ENCODE results near the gene SMLR1. TPM values are rescaled to one million over a fixed set of nuclear protein-coding genes. Genes with fewer than 3 reads are reported as not detected.
A peak's percentile ranks its signal among the peaks of the same experiment; 100 is the strongest.

Gene SMLR1
- total RNA-seq, 1 donor from 2014 or later: 22.2 TPM

DNA sequence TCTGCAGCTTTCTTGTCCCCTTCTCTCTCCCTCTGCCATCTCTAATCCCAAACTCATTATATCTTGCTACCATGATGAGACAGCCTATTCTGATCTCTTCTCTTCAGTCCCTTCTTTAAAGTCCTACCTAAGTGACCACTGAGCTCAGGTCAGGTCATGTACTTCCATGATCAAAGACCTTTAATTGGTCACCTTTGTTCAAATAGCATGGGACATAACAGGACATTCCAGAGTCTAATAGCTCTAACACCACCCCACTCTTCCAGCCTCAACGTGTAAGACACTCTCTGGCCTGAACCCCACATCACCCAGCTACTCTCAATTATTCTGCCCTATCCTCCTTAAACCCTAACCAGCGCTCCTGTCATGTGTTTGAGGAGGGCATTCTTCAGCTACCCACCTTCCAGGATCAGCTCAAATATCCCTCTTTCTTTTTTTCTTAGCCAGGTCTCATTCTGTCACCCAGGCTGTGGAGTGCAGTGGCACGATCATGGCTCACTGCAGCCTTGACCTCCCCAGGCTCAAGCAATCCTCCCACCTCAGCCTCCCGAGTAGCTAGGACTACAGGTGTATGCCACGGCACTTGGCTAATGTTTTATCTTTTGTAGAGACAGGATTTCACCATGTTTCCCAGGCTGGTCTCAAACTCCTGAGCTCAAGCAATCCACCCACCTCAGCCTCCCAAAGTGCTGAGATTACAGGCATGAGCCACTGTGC lies 2.1 kb upstream of the SMLR1 start:
- ATAC-seq: peak; percentile 13
- DNase-seq (ENCODE audit: low spot score): no peak

DNA sequence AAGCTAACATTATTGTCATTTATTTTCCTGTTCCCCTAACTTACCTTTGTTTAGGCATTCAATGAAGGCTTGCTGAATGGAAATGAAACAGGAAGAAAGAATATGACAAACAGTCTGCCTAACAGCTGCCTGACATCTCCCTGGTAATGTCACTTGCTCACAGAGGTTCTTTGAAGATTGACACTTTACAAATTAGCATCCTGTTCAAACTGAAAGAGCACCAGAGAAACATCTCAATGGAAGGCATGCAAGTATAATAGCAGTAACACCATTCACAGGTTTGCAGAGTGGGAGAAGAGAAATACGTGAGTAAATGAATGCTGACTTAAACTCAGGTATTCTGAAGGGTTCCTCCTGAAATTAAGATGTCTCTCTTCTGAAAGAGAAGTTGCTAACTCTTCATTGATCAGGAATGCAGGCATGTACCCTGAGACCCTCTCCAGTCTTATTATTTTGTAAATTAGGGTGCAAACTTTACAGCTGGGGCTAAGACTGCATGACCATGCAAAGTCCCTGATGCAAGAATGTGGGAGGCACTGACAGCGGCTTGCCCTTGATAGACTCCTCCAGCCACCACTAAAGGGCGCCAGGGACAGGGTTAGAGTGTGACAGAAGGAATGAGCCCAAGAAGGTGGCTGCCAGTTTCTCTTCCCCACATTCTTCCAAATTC lies 1.3 kb upstream of the SMLR1 start:
- ATAC-seq (no peak), DNase-seq (ENCODE audit: low spot score) (no peak)

DNA sequence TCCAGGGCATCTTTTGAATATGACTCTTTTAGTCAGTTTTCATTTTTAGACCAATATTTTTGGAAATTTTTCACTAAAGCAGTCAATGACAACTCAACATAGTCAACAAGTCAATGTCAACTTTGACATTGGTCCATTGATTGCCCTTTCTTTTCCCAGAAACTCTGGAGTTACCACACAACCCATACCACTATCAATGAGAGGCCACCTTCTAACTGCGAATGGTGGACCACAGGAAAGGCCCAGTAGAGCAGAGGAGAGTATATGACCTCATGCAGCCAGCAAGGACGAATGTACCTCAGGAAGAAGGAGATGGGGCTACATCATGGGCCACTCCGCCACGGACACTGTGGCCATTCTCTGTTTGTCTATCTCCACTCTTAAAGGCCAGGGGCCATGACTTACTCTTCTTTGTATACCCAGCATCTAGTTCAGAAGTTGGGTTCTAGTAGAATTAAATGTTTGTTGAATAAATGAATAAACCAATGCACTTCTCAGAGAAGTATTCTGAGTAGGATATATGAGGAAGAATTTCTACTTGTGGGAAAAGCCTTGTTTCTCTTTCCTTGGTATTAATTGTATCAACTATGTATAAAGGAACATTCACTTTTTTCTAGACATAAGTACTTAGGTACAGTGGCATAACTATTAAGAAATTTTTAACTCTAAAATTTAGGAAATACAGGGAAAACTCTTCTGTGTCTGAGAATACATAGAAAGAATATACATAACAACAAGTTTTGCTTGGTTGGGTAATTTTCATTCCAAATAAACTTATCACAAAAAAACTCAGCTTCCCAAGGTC lies 562 bp upstream of the SMLR1 start:
- no peak for DNase-seq (ENCODE audit: low spot score)
- ATAC-seq: no peak

DNA sequence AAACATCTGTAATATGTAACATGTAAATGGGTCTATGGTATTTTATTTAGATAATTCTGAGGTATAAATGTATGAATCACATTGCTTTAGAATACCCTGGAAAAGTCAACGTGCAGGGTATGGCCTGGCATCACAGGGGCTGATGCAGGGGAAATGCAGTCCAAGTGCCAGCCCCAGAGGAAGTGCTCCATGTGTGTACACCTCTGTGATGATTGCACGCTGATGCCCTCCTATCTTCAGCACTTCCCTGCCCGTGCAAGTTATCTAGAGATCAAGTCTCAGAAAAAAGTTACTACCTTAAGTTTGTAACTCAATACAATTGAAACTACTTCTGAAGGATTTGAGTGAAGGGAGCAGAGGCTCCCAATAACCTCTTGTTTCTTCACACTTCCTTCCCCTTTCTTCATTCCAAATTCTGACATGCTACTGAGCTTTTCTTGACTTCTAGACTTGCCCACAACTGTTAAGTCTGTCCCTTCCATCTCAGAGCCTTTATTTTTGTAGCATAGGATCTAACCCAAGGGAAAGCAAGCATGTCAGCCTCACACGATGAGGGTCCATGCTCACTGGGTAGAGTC lies 2.2 kb downstream of the SMLR1 start:
- ATAC-seq: peak; percentile 19
- DNase-seq (ENCODE audit: low spot score): no peak

DNA sequence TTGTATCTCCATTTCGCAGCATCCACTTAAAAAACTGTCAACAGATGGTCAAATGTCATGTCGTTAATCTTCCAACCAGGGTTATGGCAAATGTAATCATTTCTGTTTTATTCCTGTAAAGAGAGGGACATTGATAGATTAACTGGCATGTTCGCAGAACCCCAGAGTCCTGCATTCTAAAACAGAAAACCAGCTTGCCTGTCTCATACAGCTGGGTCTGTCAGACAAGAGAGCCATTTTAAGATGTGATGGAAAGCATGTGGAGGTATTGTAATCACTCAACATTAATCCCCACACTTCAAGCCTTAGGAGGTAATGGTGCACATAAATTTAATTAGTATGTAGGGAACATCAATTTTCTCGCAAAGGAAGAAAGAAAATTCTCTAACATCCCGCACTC lies 4.4 kb downstream of the SMLR1 start:
- no peak for ATAC-seq
- no peak for DNase-seq (ENCODE audit: low spot score)

DNA sequence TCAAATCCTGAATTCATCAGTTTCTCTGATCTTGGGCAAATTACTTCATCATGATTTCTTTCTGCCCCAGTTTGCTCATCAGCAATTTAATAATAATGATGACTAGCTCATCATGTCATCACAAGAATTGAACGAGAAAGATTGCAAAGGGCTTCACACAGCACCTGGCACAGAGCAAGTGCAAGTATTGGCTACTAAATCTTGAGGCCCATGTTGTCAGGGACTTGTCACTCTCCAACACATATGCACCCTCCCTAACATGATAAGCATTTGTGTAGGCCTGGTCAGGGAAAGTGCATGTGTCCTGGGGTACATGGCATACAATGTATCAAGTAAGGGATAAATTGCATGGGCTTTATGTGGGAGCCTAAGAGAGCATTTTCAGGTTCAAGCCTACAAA lies 6.4 kb downstream of the SMLR1 start:
- no peak for ATAC-seq
- DNase-seq (ENCODE audit: low spot score): no peak

DNA sequence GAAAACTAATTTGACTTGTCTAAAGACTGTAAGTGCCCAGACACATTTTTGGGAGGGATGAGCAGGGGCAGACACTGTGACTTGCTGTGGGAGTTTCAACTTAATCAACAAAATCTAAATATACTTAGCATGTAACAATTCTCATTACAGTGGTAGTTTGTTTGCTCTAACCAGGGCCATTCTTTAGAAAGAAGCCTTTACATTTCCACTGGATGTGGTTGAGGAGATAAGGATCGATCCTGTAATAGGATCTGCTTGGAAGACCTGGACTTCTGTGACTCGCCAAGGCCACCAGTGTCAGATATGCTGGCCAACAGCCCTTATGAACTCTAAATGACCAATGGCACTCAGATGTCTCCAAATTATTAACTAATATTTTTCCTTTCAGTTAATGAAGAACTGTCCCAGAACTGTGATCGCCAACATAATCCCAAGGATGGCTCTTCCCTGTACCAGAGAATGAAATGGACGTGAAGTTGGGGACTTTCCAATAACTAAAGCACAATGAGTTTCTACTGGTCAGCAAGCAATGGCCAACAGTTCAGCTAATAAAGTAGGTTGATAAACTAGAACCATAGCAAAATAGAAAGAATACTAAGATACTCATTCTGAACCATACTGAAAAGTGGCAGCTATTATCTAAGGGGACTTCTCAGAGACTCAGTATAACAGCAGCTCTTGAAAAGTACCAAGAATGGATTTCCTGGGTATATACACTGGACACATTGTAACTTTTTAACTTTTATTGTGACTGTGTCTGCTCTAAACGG lies 7.5 kb downstream of the SMLR1 start:
- ATAC-seq: peak; percentile 90
- peak; percentile 77 for DNase-seq (ENCODE audit: low spot score)

DNA sequence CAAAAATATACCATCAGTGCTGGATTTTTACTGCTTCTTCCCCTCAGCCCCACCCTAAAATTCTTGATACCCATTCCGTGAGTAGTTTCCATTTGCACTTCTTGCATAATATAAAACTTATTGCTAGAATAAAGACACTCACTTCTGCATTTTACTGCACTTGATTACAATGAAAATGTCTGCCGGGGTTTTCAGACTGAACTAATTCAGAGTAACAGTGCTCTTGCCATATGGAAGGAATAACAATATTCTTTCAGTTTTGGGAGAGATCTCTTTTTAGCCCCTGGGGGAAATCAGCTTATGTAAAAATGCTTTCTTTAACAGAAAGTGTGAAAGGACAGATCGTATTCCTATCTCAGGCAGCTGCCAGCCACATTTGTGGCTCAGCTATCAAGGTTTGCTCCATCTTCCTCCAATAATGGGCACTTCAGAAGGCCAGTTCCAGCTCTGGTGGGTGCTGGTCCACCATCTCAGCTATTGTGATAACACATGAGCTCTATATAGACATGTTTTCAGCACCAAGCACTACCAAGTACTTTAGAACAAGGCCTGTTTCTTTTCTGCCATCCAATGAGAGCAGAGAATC lies 8.9 kb downstream of the SMLR1 start:
- ATAC-seq: no peak
- DNase-seq (ENCODE audit: low spot score): no peak

DNA sequence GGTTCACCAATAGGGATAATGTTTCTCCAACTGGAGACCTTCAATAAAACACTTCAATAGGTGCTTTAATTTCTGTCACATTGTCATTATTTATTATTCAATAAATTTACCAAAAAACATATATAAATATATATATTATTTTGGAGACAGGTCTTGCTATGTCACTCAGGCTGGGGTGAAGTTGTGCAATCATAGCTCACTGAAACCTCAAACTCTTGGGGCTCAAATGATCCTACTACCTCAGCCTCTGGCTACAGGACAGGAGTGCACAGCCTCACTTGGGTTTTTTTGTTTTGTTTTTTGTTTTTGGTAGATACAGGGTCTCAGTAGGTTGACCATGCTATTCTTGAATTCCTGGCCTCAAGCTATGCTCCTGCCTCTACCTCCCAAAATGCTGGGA lies 9.9 kb downstream of the SMLR1 start:
- ATAC-seq (no peak), DNase-seq (ENCODE audit: low spot score) (no peak)

DNA sequence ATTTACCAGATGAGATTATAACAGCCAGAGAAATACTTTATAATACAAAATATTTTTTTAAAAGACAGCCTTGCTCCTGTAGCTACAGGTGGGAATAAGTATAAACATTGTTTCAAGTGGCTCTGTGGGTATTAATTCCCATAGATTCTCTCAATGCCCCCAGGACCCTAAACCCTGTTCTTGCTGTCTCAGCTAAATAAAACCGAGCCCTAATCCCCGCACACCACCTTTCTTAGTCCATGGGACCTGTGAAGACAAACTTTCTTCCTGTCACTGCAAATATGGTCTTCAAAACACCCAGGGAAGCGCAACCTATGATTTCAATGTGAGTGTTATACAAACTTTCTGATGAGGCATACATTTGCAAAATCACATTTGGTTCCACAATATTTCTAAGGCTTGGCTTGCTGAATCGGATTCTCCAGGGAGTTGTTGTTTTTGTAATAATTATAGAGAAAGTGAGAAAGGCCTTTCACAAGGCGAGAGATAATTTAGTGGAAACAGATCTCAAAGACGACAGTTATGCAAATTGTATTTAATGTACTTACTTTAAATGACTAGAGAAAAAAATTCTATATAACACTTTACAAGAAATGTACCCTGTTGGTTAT lies 11.1 kb downstream of the SMLR1 start:
- ATAC-seq (no peak), DNase-seq (ENCODE audit: low spot score) (no peak)

DNA sequence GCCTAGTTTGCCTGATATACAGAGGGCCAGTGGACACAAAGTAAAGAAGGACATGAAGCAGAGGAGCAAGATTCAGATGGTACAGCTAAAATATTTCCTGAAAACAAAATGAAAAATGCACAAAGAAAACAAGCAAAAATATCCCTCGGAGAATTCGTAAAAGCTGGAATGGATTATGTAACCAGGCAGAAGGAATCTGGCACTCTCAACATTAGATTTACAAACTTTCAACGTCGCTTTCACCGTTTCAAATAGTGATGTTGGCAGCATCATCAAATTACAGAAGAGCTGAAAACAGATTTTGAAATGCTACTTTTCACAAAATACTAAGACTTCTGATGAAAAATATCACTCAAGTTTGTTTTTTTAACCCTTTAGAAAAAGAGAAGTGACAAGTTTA lies 11.7 kb downstream of the SMLR1 start:
- no peak for DNase-seq (ENCODE audit: low spot score)
- no peak for ATAC-seq

DNA sequence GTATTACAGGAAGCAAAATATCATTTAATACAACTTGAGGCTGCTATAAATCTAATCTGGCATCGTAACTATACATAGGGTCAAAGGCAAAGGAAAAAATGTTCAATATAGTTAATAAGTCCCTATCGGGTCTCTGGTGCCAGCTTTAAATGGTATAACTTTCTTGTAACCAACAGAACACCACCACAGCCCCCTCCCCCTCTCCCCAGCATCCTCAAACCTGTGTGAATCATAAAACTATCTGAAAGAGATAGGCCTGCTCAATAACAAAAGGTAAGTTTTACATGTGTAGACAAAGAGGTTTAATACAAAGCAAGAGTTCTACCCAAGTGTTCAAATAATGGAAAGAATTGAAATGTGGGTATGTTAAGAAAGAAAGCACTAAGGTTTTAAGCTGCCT lies 12.2 kb downstream of the SMLR1 start:
- no peak for DNase-seq (ENCODE audit: low spot score)
- no peak for ATAC-seq

DNA sequence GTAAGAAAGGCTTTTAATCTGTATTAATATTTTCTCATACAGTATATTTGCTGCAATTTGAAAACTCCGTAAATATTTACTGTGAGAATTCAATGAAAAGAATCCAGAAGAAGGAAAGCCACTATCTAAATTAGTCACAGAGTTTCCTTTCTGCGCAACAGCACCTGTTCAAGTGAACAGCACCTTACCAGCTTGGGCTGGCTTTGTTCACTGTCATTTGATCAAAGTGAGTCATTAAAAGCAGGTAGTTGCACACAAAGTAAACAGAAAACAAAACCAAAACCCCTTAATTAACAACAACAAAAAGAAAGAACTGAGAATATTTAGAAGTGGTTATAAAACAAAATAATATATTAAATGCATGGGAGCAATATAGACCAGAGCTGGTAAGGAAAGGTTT lies 12.8 kb downstream of the SMLR1 start:
- ATAC-seq: no peak
- no peak for DNase-seq (ENCODE audit: low spot score)

DNA sequence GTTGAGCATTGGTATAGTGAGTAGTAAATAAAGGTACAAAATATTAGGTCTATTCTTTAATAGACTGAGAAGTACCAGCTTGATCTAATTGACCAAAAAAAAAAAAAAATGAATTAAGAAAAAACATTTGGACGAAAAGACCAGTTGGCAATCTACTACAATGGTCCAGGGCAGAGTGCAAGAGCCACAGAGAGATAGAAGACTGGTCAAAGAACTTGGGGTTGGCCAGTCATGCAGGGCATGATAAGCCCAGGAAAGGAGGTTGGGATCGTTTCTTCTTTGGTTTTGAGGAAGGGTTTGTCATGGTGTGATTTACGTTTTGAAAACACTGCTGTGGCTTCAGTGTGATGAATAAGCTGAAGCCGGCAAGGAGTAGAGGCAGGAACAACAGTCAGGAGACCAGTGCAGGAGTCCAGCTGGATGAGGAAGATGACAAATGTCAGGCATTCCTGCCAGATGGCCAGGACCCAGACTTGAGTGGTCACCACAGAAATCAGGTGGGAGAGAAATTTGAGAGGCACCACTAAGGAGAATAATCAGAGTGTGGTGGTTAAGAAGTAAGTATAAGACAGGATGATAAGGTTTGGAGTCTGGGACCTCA lies 14.0 kb downstream of the SMLR1 start:
- DNase-seq (ENCODE audit: low spot score): no peak
- peak; percentile 58 for ATAC-seq

DNA sequence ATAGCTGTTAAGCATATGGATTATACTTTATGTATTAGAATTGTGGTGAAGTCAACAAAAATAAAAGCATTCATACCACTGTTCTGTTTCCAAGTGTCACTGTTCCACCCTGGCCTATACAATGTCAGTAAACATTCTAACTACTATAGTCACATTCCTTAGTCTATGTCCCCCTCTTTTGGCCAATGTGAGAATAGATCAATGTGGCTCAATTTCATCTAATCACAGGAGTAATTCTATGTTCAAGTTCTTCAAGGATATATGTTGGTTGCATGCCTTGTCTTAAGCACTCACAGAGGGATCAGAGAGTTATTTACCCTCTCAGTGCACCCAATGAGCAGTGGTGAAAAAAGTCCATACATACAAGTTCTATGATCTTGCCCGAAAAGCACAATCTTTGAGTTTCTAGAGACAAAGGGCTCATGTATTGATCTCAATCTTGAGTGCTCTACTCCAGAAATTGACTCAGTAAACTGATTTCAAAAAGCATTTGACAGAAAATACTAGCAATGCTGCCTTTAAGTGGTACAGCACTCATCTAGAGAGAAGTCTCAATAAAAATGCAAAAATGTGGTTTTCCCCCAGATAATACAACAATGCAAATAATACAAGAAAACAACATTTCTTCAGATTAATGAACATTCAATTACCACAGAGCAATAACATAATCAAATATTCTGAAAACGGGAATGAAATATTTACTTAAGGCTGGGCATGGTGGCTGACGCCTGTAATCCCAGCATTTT lies 16.5 kb downstream of the SMLR1 start:
- ATAC-seq (peak; percentile 67), DNase-seq (ENCODE audit: low spot score) (no peak)

DNA sequence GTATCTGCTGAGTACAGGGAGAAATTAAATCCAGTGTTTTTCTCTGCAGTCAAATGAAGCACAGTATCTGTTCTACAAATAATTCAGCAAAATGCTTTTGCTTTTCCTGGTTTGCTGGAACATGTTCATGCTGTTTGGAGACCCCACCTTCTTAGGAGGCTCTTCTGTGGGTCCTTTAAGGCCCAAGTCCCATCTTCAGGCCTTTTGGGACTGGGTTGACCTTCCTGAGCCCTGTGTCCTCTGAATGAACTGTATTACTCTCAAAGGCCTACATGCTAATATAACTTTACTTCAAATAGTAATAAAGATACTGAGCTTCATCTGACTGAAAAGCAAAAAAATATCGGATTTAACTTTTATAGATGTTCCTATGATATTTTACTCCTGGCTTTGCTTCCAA lies 19.3 kb downstream of the SMLR1 start:
- DNase-seq (ENCODE audit: low spot score): no peak
- ATAC-seq: no peak

DNA sequence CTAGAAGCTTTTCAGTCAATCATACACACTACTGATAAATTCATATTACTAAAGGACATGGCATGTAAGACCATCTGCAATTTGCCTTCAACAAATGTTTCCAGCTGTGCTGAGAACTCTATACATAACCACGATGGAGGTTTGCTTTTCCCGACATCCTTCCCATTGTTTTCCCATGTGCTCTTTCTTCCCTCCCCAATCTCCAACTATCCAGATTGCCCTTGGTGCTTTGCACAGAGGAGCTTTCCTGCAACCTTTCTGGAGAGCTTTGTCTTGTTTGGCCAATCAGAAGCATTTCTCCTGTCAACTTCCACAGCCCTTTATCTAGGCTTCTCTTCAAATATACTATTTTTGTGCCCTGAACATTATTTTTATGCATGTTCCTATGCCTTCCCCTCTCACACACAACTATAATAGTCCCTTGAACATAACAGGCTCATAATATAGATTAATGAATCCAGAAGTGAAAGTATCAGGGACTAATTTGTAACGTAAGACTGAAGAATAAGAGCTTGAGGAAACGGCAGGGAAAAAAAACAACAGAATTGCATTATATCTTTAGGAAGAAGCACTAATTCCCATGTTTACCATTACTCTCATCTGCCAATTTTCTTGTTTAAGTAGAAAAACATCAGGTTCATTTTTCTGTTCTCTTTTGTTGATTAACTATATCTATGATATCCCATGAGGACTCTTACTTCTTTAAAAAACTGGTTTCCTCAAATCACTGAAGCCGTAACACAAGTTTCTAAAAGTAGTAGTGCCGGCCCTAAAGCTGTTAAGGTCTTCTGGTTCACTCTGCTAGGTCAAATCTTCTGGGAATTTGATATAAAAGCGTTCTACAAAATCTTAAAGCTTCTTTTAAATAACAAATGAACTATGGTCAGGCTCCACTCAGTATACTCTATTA lies 20.1 kb downstream of the SMLR1 start:
- no peak for ATAC-seq
- DNase-seq (ENCODE audit: low spot score): no peak

DNA sequence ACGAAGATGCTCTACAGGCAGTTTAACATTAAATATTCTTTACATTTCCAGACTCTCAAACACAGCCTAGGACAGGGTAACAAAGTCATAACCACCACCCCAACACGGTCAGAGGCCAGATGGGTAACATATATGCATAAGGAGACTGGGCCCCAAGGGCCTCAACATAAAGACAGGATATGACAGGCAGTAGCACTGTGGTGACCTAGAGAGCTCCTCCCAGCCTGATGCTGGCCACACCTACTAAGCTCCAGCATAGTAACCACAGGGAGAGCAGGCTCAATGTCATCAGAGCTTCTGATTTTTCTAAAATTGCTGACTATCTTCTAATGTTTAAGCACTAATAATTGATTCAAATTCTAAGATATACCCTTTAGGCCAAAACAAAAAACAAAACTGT lies 21.7 kb downstream of the SMLR1 start:
- ATAC-seq: peak; percentile 53
- DNase-seq (ENCODE audit: low spot score): no peak
